OCI-LY7 (cell line): ENCODE data around the gene CMSS1.

ENCODE experiments used
- EZH2phosphoT487 ChIP-seq: fragments of 200-600 bp; sonication (generic); IDR thresholded peaks from 2 replicates; pipeline ENCODE4 v1.6.1; 2018; ENCODE audit warnings: low read depth, borderline replicate concordance, mild to moderate bottlenecking, mixed run types, antibody characterized with exemption, low read length, moderate library complexity, mixed read lengths
- TF ChIP-seq, protein P1 (sequence below): fragments of 200-600 bp; sonication (generic); conservative IDR thresholded peaks from 2 replicates; pipeline ENCODE4 v1.5.1; 2014; ENCODE audit warnings: mild to moderate bottlenecking, antibody characterized with exemption, low read length, moderate library complexity, mixed read lengths

DNA sequence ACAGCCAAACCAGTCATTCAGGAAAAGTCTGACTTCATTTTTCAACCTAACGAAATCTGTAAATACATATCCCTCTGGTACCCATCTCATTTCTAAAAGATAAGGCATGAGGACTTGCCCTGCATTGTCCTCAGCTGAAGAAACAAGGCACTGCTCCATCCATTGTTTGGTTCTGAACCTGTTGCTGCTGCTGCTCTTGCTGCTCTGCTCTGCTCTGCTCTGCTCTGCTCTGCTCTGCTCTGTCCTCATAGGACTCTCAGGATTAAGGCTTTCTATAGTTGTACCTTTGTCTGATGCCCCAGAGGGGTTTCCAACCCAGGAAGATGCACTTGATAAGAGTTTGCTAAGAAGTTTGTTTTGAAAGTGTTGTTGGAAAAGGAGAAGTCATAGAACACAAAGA lies 38.2 kb downstream of the CMSS1 start:
- TF ChIP-seq, protein P1, sequence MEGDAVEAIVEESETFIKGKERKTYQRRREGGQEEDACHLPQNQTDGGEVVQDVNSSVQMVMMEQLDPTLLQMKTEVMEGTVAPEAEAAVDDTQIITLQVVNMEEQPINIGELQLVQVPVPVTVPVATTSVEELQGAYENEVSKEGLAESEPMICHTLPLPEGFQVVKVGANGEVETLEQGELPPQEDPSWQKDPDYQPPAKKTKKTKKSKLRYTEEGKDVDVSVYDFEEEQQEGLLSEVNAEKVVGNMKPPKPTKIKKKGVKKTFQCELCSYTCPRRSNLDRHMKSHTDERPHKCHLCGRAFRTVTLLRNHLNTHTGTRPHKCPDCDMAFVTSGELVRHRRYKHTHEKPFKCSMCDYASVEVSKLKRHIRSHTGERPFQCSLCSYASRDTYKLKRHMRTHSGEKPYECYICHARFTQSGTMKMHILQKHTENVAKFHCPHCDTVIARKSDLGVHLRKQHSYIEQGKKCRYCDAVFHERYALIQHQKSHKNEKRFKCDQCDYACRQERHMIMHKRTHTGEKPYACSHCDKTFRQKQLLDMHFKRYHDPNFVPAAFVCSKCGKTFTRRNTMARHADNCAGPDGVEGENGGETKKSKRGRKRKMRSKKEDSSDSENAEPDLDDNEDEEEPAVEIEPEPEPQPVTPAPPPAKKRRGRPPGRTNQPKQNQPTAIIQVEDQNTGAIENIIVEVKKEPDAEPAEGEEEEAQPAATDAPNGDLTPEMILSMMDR = no peak
- TF ChIP-seq EZH2phosphoT487 = no peak
